Peyer's patch (tissue), 4 donors: ENCODE results near the gene CD81.

Source experiments
- POLR2A ChIP-seq, 2 donors: fragments of 450-650 bp; IDR thresholded peaks; one replicate each; pipeline ENCODE4 v1.5.1; 2017; ENCODE audit warnings: antibody characterized with exemption in 2 of 2, mild to moderate bottlenecking in 2 of 2, moderate library complexity in 2 of 2
- TF ChIP-seq, protein P1 (sequence below), 6 experiments: fragments of 450-650 bp in 4 of 6; fragments of 200-600 bp in 2 of 6; sonication (generic) in 1 of 6; IDR thresholded peaks; one replicate each; pipeline ENCODE4 v1.5.1; 2017 to 2019; ENCODE audit warnings: antibody characterized with exemption in 6 of 6, mild to moderate bottlenecking in 3 of 6, moderate library complexity in 1 of 6

DNA sequence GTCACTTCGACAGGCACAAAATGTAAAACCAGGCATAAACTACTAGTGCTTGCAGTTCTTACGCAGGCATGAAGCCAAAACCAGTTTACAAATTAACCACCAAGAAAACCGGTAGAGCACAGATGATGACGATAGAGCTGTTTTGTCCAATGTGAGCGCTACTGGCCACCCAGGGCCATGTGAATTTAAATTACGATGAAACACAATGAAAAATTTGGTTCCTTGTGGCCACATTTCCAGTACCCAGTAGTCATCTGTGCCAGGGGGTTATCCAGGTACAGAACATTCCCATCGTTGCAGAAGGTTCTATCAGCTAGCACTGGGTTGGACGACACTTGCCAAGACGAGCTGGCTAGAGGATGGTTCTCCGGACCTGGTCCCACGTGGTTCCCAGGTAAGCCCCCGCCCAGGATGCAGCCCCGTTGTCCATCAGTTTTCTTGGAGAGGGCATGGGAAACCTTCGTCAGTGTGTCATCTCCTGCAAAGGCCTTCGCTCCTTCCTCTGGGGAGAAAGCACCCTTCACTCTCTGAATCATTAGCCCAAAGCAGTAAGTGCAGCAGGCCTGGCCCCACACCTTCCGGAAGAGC, 1.1 kb upstream of the CD81 start:
- TF ChIP-seq, protein P1, sequence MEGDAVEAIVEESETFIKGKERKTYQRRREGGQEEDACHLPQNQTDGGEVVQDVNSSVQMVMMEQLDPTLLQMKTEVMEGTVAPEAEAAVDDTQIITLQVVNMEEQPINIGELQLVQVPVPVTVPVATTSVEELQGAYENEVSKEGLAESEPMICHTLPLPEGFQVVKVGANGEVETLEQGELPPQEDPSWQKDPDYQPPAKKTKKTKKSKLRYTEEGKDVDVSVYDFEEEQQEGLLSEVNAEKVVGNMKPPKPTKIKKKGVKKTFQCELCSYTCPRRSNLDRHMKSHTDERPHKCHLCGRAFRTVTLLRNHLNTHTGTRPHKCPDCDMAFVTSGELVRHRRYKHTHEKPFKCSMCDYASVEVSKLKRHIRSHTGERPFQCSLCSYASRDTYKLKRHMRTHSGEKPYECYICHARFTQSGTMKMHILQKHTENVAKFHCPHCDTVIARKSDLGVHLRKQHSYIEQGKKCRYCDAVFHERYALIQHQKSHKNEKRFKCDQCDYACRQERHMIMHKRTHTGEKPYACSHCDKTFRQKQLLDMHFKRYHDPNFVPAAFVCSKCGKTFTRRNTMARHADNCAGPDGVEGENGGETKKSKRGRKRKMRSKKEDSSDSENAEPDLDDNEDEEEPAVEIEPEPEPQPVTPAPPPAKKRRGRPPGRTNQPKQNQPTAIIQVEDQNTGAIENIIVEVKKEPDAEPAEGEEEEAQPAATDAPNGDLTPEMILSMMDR (IDR thresholded peaks at IDR 0.05), result no peak
- TF ChIP-seq POLR2A (IDR thresholded peaks at IDR 0.05), result no peak
